HEK293 (cell line): ENCODE data around the gene CLCNKB.

Experiments
- CTCF ChIA-PET: fragments of 350-600 bp; formaldehyde crosslinking; extraction: SDS; loops from one replicate; lab custom pipeline; 2021; ENCODE audit warnings: antibody characterized with exemption; lab: Yijun Ruan, JAX
- POLR2A ChIA-PET: fragments of 300-600 bp; formaldehyde crosslinking; extraction: SDS; loops from one replicate; lab custom pipeline; 2020; ENCODE audit warnings: antibody characterized with exemption, inconsistent platforms; lab: Yijun Ruan, JAX
- H3K27ac ChIP-seq: fragments of 200-500 bp; sonication (Bioruptor generic); 2 replicates; pipeline ENCODE4 v1.5.1; 2014; ENCODE audit warnings: low read depth, low read length, control low read depth, inconsistent platforms; ENCODE audit errors: extremely low read depth
- H3K36me3 ChIP-seq, 2 experiments: fragments of 200-500 bp in 1 of 2; sonication (Bioruptor generic) in 1 of 2; 1 replicate in 1 of 2; 2 replicates in 1 of 2; pipeline ENCODE4 v1.5.1; 2014 to 2017; ENCODE audit warnings: inconsistent platforms in 2 of 2, low read length in 2 of 2; ENCODE audit not compliant: control insufficient read depth in 2 of 2, insufficient read depth in 1 of 2
- H3K4me1 ChIP-seq: fragments of 200-500 bp; sonication (Bioruptor generic); 2 replicates; pipeline ENCODE4 v1.5.1; 2014; ENCODE audit warnings: mild to moderate bottlenecking, low read length, inconsistent platforms; ENCODE audit not compliant: control insufficient read depth, insufficient read depth
- H3K4me3 ChIP-seq: 2 replicates; pipeline ENCODE4 v1.5.1; 2011; ENCODE audit warnings: low read depth, mild to moderate bottlenecking, control low read depth, low read length, moderate library complexity
- H3K9me3 ChIP-seq: fragments of 200-500 bp; sonication (Bioruptor generic); 2 replicates; pipeline ENCODE4 v1.5.1; 2014; ENCODE audit warnings: low read depth, low read length, inconsistent platforms; ENCODE audit not compliant: control insufficient read depth, insufficient read depth
- SP2 ChIP-seq: fragments of 450-650 bp; formaldehyde crosslinking; IDR thresholded peaks from 2 replicates; pipeline ENCODE4 v1.5.1; 2016; ENCODE audit warnings: missing biosample characterization, missing genetic modification characterization
- ZFP69B ChIP-seq: fragments of 450-650 bp; formaldehyde crosslinking; IDR thresholded peaks from 2 replicates; pipeline ENCODE4 v1.5.1; 2016; ENCODE audit warnings: missing biosample characterization, missing genetic modification characterization
- ZNF132 ChIP-seq: fragments of 450-650 bp; formaldehyde crosslinking; IDR thresholded peaks from 2 replicates; pipeline ENCODE4 v1.5.1; 2017; ENCODE audit warnings: missing biosample characterization, missing genetic modification characterization, borderline replicate concordance
- ZNF221 ChIP-seq: fragments of 450-650 bp; formaldehyde crosslinking; IDR thresholded peaks from 2 replicates; pipeline ENCODE4 v1.5.1; 2017; ENCODE audit warnings: missing biosample characterization, missing genetic modification characterization, borderline replicate concordance
- ZNF292 ChIP-seq: fragments of 450-650 bp; formaldehyde crosslinking; IDR thresholded peaks from 2 replicates; pipeline ENCODE4 v1.5.1; 2016; ENCODE audit warnings: low read depth, missing biosample characterization, missing genetic modification characterization, borderline replicate concordance
- ZNF366 ChIP-seq: fragments of 450-650 bp; formaldehyde crosslinking; conservative IDR thresholded peaks from 2 replicates; pipeline ENCODE4 v1.5.1; 2016; ENCODE audit warnings: missing biosample characterization, missing genetic modification characterization
- TF ChIP-seq, protein P1 (sequence below): fragments of 450-650 bp; formaldehyde crosslinking; IDR thresholded peaks from 2 replicates; pipeline ENCODE4 v1.5.1; 2017; ENCODE audit warnings: missing biosample characterization, mild to moderate bottlenecking, missing genetic modification characterization, moderate library complexity
- TF ChIP-seq, protein P2 (sequence below): fragments of 450-650 bp; formaldehyde crosslinking; IDR thresholded peaks from 2 replicates; pipeline ENCODE4 v1.5.1; 2016; ENCODE audit warnings: missing biosample characterization, missing genetic modification characterization
- TF ChIP-seq, protein P3 (sequence below): fragments of 450-650 bp; formaldehyde crosslinking; IDR thresholded peaks from 2 replicates; pipeline ENCODE4 v1.5.1; 2016; ENCODE audit warnings: missing biosample characterization, missing genetic modification characterization, low read depth
- TF ChIP-seq, protein P4 (sequence below): fragments of 450-650 bp; formaldehyde crosslinking; IDR thresholded peaks from 2 replicates; pipeline ENCODE4 v1.5.1; 2016; ENCODE audit warnings: missing biosample characterization, missing genetic modification characterization

CLCNKB gene

DNA sequence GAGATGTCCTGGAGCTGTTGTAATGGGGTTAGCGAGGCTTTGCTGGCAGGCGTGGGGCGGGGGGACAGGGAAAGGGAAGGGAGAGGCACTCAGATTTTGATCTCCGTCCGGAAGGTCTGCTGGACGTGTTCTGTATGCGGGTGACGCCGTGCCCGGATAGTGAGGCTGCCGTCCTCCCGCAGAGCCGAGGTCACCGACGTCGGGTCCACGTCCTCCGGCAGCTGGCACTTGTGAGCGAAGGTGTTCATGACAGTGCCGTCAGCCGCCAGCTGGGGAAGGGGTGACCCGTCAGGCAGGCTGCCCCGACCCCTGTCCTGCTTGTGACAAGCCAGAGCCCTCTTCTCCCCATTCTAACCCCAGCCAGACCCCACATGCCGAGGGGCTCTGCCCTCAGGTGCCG, 28.1 kb upstream of the CLCNKB start:
- TF ChIP-seq, protein P1, sequence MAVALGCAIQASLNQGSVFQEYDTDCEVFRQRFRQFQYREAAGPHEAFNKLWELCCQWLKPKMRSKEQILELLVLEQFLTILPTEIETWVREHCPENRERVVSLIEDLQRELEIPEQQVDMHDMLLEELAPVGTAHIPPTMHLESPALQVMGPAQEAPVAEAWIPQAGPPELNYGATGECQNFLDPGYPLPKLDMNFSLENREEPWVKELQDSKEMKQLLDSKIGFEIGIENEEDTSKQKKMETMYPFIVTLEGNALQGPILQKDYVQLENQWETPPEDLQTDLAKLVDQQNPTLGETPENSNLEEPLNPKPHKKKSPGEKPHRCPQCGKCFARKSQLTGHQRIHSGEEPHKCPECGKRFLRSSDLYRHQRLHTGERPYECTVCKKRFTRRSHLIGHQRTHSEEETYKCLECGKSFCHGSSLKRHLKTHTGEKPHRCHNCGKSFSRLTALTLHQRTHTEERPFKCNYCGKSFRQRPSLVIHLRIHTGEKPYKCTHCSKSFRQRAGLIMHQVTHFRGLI = no peak
- TF ChIP-seq ZNF292 (tag by site-specific recombination) (no peak), ZFP69B (tag by site-specific recombination) (no peak), ZNF221 (tag by site-specific recombination) (no peak)
- Histone ChIP-seq H3K4me1 (no peaks in the 10 kb centered on the region), H3K9me3 (no peaks in the 10 kb centered on the region), H3K27ac (no peak overlapping the region), H3K36me3 (no peaks in the 10 kb centered on the region), H3K4me3 (no peak overlapping the region)
- POLR2A ChIA-PET = no interaction called here
- CTCF ChIA-PET = interaction anchor here (0.7 kb wide), 1 partner anchor 11 kb away, joined by 3 read pairs; no protein-coding TSS in a partner anchor

DNA sequence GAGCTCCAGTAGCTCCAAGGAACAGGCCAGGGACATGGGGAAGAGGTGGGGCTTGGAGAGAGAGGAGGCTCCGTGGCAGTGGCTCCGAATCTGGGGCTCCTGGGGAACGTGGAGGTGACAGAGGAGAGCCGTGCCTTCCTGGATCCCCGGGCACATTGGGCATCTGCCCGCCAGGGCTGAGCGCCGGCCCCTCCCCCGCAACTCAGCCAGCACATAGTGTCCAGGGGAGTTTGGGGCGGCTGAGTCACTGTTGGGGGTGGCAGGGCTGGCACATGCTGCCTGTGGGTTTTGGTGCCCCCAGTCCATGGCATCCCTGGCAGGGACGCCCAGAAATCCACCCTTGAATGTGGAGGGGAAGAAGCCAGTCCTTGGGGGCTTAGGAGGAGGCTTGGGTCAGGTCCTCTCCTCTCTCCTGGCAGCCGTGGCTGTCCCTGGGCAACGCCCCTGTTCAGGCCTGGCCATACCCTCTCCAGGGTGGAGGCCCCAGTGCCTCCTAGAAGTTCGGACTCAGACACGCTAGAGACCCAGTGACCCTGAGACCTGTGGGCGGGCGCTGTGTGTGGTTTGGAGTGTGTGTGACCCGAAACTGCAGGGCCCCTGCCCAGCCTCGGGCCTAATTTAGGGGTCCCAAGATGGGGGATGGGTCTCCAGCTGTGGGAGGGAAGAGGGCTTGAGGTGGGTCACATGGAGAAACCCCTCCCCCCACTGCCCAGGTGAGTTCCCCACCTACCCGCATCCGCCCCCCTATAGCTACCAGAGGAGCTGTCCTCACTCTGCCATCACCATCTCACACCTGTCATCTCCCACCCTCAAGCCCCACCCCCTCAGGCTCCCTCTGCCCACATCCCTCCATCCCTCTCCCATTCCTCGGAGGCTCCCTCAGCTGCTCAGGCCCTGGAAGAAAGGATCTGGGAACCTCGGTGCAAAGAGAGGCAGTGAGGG, 27.4 kb upstream of the CLCNKB start:
- no peak overlapping the region for H3K4me3 ChIP-seq
- no peaks in the 10 kb centered on the region for H3K36me3 ChIP-seq
- H3K4me1 ChIP-seq = no peaks in the 10 kb centered on the region
- no peaks in the 10 kb centered on the region for H3K9me3 ChIP-seq
- TF ChIP-seq, protein P2, sequence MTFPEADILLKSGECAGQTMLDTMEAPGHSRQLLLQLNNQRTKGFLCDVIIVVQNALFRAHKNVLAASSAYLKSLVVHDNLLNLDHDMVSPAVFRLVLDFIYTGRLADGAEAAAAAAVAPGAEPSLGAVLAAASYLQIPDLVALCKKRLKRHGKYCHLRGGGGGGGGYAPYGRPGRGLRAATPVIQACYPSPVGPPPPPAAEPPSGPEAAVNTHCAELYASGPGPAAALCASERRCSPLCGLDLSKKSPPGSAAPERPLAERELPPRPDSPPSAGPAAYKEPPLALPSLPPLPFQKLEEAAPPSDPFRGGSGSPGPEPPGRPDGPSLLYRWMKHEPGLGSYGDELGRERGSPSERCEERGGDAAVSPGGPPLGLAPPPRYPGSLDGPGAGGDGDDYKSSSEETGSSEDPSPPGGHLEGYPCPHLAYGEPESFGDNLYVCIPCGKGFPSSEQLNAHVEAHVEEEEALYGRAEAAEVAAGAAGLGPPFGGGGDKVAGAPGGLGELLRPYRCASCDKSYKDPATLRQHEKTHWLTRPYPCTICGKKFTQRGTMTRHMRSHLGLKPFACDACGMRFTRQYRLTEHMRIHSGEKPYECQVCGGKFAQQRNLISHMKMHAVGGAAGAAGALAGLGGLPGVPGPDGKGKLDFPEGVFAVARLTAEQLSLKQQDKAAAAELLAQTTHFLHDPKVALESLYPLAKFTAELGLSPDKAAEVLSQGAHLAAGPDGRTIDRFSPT = peak; percentile 46; the same call in 1 of the 2 replicates
- TF ChIP-seq ZNF366 = no peak
- POLR2A ChIA-PET = no interaction called here
- H3K27ac ChIP-seq = no peak overlapping the region
- CTCF ChIA-PET = interaction anchor here (0.5 to 4.5 kb wide), 4 partner anchors 8 to 100 kb away, joined by 3 to 31 read pairs (median 4); no protein-coding TSS in a partner anchor

DNA sequence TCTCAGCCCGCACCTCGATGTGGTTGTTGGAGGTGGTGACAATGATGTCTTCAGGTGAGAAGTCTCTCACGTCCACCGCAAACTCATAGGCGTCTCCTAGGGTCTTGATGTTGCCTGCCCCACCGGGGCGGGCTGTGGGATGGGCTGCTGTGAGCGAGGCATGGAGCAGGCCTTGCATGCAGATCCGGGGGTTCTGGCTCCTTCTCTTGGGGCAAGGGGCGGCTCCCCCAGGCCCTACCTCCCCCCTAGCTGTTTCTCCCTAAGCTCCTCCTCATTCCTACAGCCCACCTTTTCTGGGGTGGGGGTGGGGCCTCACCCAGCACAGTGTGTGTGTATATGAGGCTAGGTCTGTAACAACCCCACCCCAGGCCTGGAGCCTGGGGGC, 26.5 kb upstream of the CLCNKB start:
- no peaks in the 10 kb centered on the region for H3K36me3 ChIP-seq
- H3K4me3 ChIP-seq = no peak overlapping the region
- TF ChIP-seq, protein P3, sequence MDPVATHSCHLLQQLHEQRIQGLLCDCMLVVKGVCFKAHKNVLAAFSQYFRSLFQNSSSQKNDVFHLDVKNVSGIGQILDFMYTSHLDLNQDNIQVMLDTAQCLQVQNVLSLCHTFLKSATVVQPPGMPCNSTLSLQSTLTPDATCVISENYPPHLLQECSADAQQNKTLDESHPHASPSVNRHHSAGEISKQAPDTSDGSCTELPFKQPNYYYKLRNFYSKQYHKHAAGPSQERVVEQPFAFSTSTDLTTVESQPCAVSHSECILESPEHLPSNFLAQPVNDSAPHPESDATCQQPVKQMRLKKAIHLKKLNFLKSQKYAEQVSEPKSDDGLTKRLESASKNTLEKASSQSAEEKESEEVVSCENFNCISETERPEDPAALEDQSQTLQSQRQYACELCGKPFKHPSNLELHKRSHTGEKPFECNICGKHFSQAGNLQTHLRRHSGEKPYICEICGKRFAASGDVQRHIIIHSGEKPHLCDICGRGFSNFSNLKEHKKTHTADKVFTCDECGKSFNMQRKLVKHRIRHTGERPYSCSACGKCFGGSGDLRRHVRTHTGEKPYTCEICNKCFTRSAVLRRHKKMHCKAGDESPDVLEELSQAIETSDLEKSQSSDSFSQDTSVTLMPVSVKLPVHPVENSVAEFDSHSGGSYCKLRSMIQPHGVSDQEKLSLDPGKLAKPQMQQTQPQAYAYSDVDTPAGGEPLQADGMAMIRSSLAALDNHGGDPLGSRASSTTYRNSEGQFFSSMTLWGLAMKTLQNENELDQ = no peak
- TF ChIP-seq, protein P4, sequence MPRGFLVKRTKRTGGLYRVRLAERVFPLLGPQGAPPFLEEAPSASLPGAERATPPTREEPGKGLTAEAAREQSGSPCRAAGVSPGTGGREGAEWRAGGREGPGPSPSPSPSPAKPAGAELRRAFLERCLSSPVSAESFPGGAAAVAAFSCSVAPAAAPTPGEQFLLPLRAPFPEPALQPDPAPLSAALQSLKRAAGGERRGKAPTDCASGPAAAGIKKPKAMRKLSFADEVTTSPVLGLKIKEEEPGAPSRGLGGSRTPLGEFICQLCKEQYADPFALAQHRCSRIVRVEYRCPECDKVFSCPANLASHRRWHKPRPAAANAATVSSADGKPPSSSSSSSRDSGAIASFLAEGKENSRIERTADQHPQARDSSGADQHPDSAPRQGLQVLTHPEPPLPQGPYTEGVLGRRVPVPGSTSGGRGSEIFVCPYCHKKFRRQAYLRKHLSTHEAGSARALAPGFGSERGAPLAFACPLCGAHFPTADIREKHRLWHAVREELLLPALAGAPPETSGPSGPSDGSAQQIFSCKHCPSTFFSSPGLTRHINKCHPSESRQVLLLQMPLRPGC = no peak
- no peak for TF ChIP-seq ZNF132 (tag by site-specific recombination)
- TF ChIP-seq SP2 (tag by site-specific recombination) = peak; percentile 11; the same call in 1 of the 2 replicates
- TF ChIP-seq, all 188 proteins: peak for 1
- Histone ChIP-seq H3K4me1 (no peaks in the 10 kb centered on the region), H3K9me3 (no peaks in the 10 kb centered on the region), H3K27ac (no peak overlapping the region)
- CTCF ChIA-PET = interaction anchor here (0.5 to 4.5 kb wide), 6 partner anchors 9 to 99 kb away, joined by 3 to 31 read pairs (median 3); no protein-coding TSS in a partner anchor
- POLR2A ChIA-PET = no interaction called here
